Measurements from ENCODE around the gene OR5K1.

The OR5K1 gene

GRCh38 chr3:98518816-98519215 is 55.8 kb downstream of the OR5K1 start:
- DNase-seq: no peak

GRCh38 chr3:98519351-98519750 is 56.4 kb downstream of the OR5K1 start:
- DNase-seq: no peak

GRCh38 chr3:98521897-98522543 is 59.0 kb downstream of the OR5K1 start:
- peak; percentile 15 to 44 for DNase-seq

Data from NCI-H2081 (cell line).